A549 (cell line): ENCODE data around the gene B3GALT2.

Experiments
- CHD2 ChIP-seq: fragments of 150-350 bp; IDR thresholded peaks from 2 replicates; pipeline ENCODE4 v1.6.1; 2014; ENCODE audit warnings: low read length; ENCODE audit not compliant: partially characterized antibody
- JUN ChIP-seq, 2 experiments: fragments of >200 bp; sonication (Bioruptor Twin); formaldehyde crosslinking; IDR thresholded peaks; 2 replicates in 1 of 2; 3 replicates in 1 of 2; pipeline ENCODE4 v1.6.1; 2016 to 2017
- MAFK ChIP-seq: fragments of 450-650 bp; IDR thresholded peaks from 2 replicates; pipeline ENCODE4 v1.6.1; 2014; ENCODE audit not compliant: partially characterized antibody
- MYC ChIP-seq: IDR thresholded peaks from 2 replicates; pipeline ENCODE4 v1.6.1; 2012; ENCODE audit warnings: mild to moderate bottlenecking, inconsistent platforms, low read length, improper control_type of control experiment, borderline replicate concordance
- PHF8 ChIP-seq: fragments of 200-600 bp; sonication (generic); IDR thresholded peaks from 2 replicates; pipeline ENCODE4 v1.6.1; 2016; ENCODE audit warnings: low read depth, mild to moderate bottlenecking, antibody characterized with exemption, moderate library complexity, borderline replicate concordance
- POLR2A ChIP-seq: IDR thresholded peaks from 2 replicates; pipeline ENCODE4 v1.6.1; 2012; ENCODE audit warnings: mild to moderate bottlenecking, low read length
- SMC3 ChIP-seq: fragments of >200 bp; sonication (Bioruptor Twin); formaldehyde crosslinking; IDR thresholded peaks from 3 replicates; pipeline ENCODE4 v1.6.1; 2018; ENCODE audit warnings: inconsistent platforms
- ZNF302 ChIP-seq: fragments of 250-450 bp; sonication (Bioruptor Pico); IDR thresholded peaks from 2 replicates; pipeline ENCODE4 v1.9.0; 2021; ENCODE audit warnings: inconsistent platforms, mild to moderate bottlenecking, moderate library complexity
- ZSCAN20 ChIP-seq: fragments of 250-450 bp; sonication (Bioruptor Pico); IDR thresholded peaks from 2 replicates; pipeline ENCODE4 v1.8.0; 2022; ENCODE audit warnings: mild to moderate bottlenecking, moderate library complexity
- TF ChIP-seq, protein P1 (sequence below): fragments of >200 bp; sonication (Bioruptor Twin); formaldehyde crosslinking; IDR thresholded peaks from 3 replicates; pipeline ENCODE4 v1.5.1; 2016
- TF ChIP-seq, protein P2 (sequence below): fragments of 450-650 bp; IDR thresholded peaks from 2 replicates; pipeline ENCODE4 v1.6.1; 2014; ENCODE audit warnings: antibody characterized with exemption

DNA sequence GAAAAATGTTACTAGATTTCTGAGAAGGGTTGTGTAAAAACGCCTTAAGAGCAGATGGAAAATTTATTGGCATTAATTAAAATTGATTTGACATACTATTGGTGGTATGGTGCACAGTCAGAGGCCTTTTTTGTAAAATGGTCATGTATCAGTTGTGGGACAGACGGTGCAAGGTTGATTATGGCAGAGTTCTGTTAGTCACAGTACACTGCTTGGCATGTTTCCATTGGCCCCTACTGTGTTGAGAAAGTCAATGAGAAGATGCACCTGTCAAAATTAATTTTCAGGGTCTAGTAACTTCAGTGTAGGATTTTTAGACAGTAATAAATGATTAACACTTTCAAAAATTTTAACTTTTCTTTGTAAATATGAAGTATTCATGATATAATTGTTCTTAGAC lies 4.4 kb downstream of the B3GALT2 start:
- TF ChIP-seq, protein P1, sequence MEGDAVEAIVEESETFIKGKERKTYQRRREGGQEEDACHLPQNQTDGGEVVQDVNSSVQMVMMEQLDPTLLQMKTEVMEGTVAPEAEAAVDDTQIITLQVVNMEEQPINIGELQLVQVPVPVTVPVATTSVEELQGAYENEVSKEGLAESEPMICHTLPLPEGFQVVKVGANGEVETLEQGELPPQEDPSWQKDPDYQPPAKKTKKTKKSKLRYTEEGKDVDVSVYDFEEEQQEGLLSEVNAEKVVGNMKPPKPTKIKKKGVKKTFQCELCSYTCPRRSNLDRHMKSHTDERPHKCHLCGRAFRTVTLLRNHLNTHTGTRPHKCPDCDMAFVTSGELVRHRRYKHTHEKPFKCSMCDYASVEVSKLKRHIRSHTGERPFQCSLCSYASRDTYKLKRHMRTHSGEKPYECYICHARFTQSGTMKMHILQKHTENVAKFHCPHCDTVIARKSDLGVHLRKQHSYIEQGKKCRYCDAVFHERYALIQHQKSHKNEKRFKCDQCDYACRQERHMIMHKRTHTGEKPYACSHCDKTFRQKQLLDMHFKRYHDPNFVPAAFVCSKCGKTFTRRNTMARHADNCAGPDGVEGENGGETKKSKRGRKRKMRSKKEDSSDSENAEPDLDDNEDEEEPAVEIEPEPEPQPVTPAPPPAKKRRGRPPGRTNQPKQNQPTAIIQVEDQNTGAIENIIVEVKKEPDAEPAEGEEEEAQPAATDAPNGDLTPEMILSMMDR, result no peak
- TF ChIP-seq POLR2A (no peak), ZNF302 (CRISPR knock-in tag) (no peak), PHF8 (no peak), CHD2 (no peak), SMC3 (no peak), ZSCAN20 (CRISPR knock-in tag) (no peak), MYC (no peak), JUN (IDR thresholded peaks at IDR 0.05) (no peak), MAFK (no peak)
- TF ChIP-seq, protein P2, sequence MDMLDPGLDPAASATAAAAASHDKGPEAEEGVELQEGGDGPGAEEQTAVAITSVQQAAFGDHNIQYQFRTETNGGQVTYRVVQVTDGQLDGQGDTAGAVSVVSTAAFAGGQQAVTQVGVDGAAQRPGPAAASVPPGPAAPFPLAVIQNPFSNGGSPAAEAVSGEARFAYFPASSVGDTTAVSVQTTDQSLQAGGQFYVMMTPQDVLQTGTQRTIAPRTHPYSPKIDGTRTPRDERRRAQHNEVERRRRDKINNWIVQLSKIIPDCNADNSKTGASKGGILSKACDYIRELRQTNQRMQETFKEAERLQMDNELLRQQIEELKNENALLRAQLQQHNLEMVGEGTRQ, result no peak
